ENCODE measurements around the gene AKNA. TPM values are rescaled to one million over a fixed set of nuclear protein-coding genes. Genes with fewer than 3 reads are reported as not detected.

The AKNA gene
- total and polyA plus RNA-seq, 7 donors, result 9.9 to 81.6 (median 16.9) TPM

- intact Hi-C loops (cut with DNase I), result no loop called here
- Histone ChIP-seq H3K9me3 (no peaks in the 10 kb centered on the region), H3K27ac (no peak overlapping the region), H3K4me1 (no peaks in the 10 kb centered on the region), H3K36me3 (peaks cover 26 to 98% (median 38%) of the 10 kb centered on the region in 4 donors), H3K27me3 (no peaks in the 10 kb centered on the region), H3K4me3 (no peak overlapping the region)
- no peak for DNase-seq
- TF ChIP-seq CTCF (IDR thresholded peaks at IDR 0.05) (no peak), EP300 (IDR thresholded peaks at IDR 0.05) (no peak), POLR2AphosphoS5 (IDR thresholded peaks at IDR 0.05) (no peak), POLR2A (IDR thresholded peaks at IDR 0.05) (no peak)
- WGBS, 2 donors, result 94 to 95% methylated on average over 6 of the region's 6 CpGs
Observed at GRCh38 chr9:114355821-114356220, 32.0 kb downstream of the AKNA start.

DNA sequence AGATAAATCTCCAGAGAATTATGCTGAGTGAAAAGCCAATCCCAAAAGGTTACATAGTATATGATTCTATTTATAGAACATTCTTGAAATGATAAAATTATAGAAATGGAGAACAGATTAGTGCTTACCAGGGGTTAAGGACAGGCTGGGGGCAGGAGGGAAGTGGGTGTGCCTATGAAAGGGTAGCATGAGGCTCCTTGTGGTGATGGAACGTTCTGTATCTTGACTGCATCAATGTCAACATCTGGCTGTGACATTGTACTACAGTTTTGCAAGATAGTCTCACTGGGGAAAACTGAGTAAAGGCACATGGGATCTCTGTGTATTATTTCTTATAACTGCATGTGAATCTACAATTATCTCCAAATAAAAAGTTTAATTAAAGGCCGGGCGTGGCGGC is 35.9 kb downstream of the AKNA start:
- no peaks in the 10 kb centered on the region for H3K9me3 ChIP-seq
- peak in 3 of 4 donors; percentile 12 to 33 (median 32) for TF ChIP-seq POLR2AphosphoS5 (IDR thresholded peaks at IDR 0.05)
- no peak for TF ChIP-seq EP300 (IDR thresholded peaks at IDR 0.05)
- H3K4me1 ChIP-seq, result peaks cover 0 to 31% (median 21%) of the 10 kb centered on the region in 4 donors
- intact Hi-C loops (cut with DNase I), result no loop called here
- peak overlapping the region in 1 of 4 donors; percentile 11 for H3K27ac ChIP-seq
- H3K36me3 ChIP-seq, result peaks cover under 1 to 92% (median 22%) of the 10 kb centered on the region in 4 donors
- no peak overlapping the region for H3K4me3 ChIP-seq
- WGBS, 2 donors, result 79 to 82% methylated on average over 4 of the region's 4 CpGs
- DNase-seq, result no peak
- H3K27me3 ChIP-seq, result no peaks in the 10 kb centered on the region

- Histone ChIP-seq H3K36me3 (peaks cover 7 to 92% (median 22%) of the 10 kb centered on the region in 4 donors), H3K4me1 (peaks cover 0 to 31% (median 21%) of the 10 kb centered on the region in 4 donors), H3K27me3 (no peaks in the 10 kb centered on the region), H3K4me3 (no peak overlapping the region), H3K9me3 (no peaks in the 10 kb centered on the region), H3K27ac (peak overlapping the region in 2 of 4 donors; percentile 83 to 84)
- intact Hi-C loops (cut with DNase I), result no loop called here
- no peak for TF ChIP-seq CTCF (IDR thresholded peaks at IDR 0.05)
- TF ChIP-seq EP300 (IDR thresholded peaks at IDR 0.05), result no peak
- no peak for TF ChIP-seq POLR2A (IDR thresholded peaks at IDR 0.05)
- TF ChIP-seq POLR2AphosphoS5 (IDR thresholded peaks at IDR 0.05), result no peak
- WGBS, 2 donors, result 93 to 94% methylated on average over 16 of the region's 16 CpGs
- DNase-seq, result no peak
Observed at GRCh38 chr9:114350636-114351401, 37.0 kb downstream of the AKNA start.

GRCh38 chr9:114349713-114350480 is 37.9 kb downstream of the AKNA start:
- Histone ChIP-seq H3K4me3 (no peak overlapping the region), H3K27ac (peak overlapping the region; percentile 75 to 84 (median 81)), H3K27me3 (no peaks in the 10 kb centered on the region), H3K9me3 (no peaks in the 10 kb centered on the region), H3K36me3 (peaks cover 14 to 91% (median 21%) of the 10 kb centered on the region in 4 donors), H3K4me1 (peaks cover 0 to 36% (median 22%) of the 10 kb centered on the region in 4 donors)
- intact Hi-C loops (cut with DNase I), result loop anchor here (2.0 kb wide), 3 partner anchors 39 to 155 kb away; partner anchors contain the start of gene WHRN
- DNase-seq, result no peak
- TF ChIP-seq CTCF (IDR thresholded peaks at IDR 0.05), result no peak
- TF ChIP-seq POLR2AphosphoS5 (IDR thresholded peaks at IDR 0.05), result no peak
- TF ChIP-seq EP300 (IDR thresholded peaks at IDR 0.05), result no peak
- no peak for TF ChIP-seq POLR2A (IDR thresholded peaks at IDR 0.05)
- WGBS, 2 donors, result 85 to 90% methylated on average over 10 of the region's 10 CpGs

Data from sigmoid colon (tissue), 7 donors.